Skin of body (tissue), 2 donors: ENCODE measurements around the gene NDUFAF3. TPM values are rescaled to one million over a fixed set of nuclear protein-coding genes. Genes with fewer than 3 reads are reported as not detected.

Experiments used
- DNase-seq: peaks from one replicate; lab custom pipeline; 2025; lab: John Stamatoyannopoulos, UW
- total RNA-seq: library from RNA; depleted of rRNA; stranded (reverse); fragments of >200 nt; gene quantifications from one replicate; pipeline ENCODE4 v1.2.3, GENCODE V29; 2014

The NDUFAF3 gene
- total RNA-seq, 1 donor from 2014 or later = 23.4 TPM

DNA sequence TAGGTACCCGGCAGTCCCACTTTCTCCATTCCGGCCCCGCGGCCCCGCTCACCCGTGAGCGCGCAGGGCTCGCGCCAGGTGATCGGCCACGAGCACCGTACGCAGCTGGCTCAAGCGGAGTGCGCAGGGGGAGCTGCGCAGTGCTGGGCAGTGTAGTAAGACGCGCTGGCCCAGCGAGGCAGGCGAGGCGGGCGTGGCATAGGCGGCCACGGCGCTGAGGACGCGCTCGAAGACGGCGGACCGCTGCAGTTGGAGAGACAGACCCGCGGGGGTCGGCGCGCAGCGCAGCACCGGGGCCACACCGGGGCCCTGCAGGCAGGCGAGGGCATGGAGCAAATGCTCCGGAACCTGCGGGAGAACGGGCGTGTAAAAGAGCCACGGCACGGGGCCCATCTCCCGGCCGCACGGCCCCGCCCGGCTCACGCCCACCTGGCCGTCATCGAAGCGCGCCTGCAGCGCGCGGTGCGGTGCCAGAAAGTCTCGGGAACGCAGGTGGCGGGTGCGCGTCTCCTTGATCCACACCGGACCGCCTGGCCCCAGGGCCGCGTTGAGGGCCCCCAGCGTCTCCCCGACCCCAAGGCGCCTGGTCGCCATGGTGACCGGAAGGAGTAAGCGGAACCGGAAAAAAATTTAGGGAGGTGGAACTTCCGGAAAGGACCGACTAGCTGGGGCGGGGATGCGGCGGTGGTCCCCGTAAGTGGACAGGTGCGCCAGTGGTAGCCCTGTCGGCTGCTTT lies 3.8 kb upstream of the NDUFAF3 start, which contains the start of gene DALRD3:
TSS of gene DALRD3 (minus strand) at position 610 of the 736 bp plus-strand sequence. CDS start at position 594, 16 bp downstream.
- DNase-seq = no peak

- DNase-seq = no peak
Measured at GRCh38 chr3:49018707-49019006, 3.3 kb upstream of the NDUFAF3 start.

GRCh38 chr3:49019941-49020329 lies 2.0 kb upstream of the NDUFAF3 start:
- no peak for DNase-seq

DNA sequence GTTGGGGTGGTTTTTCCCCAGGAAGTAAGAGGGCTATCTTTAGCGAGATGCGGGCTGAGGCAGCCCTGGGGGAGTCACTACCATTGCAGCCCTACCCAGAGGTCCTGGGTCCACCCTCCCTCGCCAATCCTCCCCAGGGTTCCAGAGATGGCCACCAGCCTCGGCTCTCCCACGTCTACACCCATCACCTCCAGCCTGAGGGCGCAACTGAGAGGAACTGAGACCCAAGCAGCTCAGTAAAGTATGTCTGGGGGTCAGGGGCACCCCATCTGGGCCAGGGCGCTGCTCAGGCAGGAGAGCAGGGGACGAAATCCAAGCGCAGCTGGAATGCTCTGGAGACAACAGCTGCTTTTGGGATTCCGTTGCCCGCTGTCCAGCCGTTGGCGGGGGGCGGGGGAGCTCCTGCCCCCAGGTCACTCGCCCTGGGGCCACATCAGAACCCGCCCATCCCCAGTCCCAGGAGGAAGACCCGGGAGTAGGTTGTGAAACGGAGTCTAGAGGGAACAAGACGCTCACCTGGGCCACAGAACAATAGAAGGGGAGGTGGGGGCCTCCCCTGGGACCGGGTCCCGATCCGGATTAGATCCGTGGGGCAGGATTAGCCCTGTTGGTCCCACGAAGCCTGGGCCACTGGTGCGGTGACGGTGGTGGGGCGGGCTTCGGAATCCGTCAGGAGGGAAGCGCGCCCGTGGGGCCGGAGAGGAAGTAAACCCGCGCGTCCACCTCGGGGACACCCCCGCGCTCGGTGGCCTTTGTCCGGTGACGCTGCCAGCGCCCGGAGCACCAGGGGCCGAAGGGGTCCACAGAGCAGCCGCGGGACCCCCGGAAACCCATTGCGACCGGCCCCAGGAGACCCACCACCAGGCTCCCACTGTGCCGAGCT lies 1.4 kb upstream of the NDUFAF3 start:
- DNase-seq = no peak

DNA sequence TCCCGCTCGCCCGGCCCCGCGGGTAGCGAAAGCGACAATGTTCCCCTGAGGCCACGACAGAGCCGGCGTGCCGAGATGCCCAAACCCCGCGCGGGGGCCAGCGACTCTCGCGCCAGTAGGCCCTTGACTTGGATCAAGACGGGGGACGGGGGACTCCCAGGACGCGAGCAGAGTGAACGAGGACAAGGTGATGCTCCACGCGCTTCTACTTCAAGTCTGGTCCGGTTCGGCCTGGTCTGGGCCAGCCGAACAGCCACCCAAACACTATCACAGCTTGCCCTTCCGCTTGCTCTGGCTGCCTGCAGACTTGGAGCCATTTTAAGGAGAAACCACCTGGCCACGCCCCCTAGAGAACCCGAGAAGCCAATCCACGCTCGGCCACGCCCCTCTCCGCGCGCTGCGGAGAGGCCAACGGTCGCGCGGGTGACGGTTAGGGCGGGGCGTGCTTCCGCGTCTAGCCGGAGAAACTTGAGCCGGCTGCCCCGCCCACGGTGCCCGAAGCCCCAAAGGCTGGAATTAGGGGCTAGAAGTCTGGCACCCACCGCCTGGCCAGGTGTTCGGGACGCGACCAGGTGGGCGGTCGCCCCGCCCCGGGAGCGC lies 608 bp upstream of the NDUFAF3 start:
- DNase-seq = peak; percentile 95

DNA sequence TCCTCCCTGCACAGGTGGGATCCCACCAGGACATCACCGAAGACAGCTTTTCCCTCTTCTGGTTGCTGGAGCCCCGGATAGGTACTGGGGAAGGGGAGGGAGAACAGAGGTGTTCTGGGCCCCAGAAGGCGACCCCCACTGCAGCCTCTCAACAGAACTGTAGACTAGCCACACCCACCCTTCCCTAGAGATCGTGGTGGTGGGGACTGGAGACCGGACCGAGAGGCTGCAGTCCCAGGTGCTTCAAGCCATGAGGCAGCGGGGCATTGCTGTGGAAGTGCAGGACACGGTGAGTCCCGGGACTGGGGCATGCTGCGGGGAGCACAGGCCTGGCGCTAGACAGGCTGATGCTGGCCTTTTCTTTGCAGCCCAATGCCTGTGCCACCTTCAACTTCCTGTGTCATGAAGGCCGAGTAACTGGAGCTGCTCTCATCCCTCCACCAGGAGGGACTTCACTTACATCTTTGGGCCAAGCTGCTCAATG lies 809 bp downstream of the NDUFAF3 start:
- no peak for DNase-seq

DNA sequence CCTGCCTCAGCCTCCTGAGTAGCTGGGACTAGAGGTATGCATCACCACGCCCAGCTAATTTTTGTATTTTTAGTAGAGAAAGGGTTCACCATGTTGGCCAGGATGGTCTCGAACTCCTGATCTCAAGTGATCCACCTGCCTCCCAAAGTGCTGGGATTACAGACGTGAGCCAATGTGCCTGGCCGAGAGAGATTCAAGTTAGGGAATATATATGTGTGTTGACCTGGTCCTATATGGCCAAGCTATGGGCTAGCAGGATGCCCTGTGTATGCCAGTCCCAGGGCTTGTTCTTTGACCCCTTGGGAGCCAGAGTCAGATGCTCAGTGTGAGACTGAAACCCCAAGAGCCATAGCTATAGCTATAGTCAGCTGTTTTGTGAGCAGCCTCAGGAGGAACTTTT lies 1.9 kb downstream of the NDUFAF3 start:
- no peak for DNase-seq

GRCh38 chr3:49024449-49024848 lies 2.5 kb downstream of the NDUFAF3 start:
- no peak for DNase-seq

GRCh38 chr3:49025005-49025792 lies 3.3 kb downstream of the NDUFAF3 start:
- no peak for DNase-seq

- DNase-seq = no peak
Measured at GRCh38 chr3:49025793-49026520, 4.0 kb downstream of the NDUFAF3 start.

GRCh38 chr3:49026536-49026935 lies 4.6 kb downstream of the NDUFAF3 start:
- no peak for DNase-seq

DNA sequence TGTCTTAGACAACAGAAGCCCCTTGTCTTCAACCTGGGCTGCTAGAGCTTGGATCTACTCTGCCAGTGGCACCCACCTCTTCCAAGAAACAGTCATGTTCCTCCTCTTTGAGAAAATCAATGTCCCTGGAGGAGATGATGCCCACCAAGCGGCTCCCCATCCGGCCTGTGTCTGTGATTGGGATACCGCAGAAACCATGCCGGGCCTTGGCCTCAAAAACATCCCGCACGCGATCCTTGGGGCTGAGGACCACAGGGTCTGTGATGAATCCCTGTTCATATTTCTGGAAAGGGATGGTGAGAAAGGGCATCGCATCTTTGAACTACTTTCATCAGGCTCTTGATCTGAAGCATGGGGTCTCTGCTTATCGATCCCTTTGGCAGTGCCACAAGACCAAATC lies 5.7 kb downstream of the NDUFAF3 start:
- DNase-seq = no peak

GRCh38 chr3:49028298-49028672 lies 6.4 kb downstream of the NDUFAF3 start:
- no peak for DNase-seq

- DNase-seq = peak; percentile 90
Measured at GRCh38 chr3:49028673-49029562, 7.0 kb downstream of the NDUFAF3 start, which contains the start of gene IMPDH2. TSS of gene IMPDH2 (minus strand) at chr3:49029398. CDS start at chr3:49029350, 48 bp downstream.

DNA sequence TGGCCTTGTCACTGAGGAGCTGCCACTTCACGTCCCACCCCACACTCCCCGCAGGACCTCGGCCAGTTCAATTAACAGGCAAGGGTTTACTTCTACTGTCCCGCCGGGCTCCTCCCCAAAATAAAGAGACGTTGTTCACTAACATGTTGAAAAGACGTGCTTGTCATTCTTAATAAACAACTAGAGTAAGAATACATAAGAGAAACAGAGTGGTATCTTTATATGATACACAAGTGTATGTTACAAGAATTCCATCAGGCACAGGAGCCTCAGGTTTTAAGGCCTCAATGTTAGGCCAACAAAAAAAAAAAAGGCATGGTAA lies 7.6 kb downstream of the NDUFAF3 start:
- DNase-seq = no peak

GRCh38 chr3:49030321-49030720 lies 8.4 kb downstream of the NDUFAF3 start:
- no peak for DNase-seq

DNA sequence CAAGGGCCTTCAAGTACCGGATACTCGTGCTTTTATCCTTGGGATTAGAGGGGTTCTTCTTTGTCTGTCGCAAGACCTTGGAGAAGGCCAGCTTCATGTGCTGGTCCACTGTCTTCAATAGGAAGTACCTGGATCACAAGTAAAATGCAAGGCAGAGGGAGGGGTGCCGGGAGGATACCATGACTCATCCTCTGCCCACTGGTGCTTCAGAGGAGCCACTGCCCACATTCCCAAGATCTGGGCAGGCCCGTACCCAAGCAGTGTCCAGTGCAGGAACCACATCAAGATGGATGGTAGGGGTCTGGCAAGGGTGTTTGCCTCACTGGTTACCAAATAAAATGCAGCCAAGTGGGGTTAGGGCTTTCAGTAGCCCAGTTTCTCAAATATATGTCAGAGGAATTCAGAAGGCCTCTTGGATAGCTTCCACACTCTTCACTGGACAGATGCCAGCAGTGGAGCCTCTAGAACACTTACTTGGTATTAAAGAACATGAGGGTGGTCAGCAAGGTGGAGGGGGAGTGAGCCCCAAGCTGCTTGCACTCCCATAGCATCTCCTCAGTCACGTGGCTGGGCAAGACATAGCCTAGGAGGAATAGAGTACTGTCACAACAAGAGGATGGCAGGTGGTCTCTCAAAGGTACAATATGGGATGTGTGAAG lies 10.9 kb downstream of the NDUFAF3 start:
- DNase-seq = no peak

DNA sequence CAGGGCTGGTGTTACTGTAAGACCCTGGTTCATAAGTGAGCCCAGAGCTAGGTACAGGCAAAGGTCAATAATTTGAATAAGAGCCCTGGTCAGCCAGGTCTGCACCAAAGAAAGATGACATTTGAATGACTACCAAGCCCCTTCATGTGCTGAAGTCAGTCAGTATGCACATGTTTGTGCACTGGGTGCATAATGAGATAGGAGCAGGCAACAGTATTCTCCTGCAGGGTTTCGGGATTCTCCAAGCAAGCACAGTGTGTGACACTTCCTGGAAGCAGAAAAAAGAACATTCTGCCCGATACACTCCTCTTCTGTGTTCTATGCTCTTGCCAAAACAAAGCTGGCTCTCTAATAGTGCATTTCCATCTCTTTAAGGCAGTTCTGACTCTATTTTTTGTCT lies 12.7 kb downstream of the NDUFAF3 start:
- no peak for DNase-seq

- DNase-seq = no peak
Measured at GRCh38 chr3:49035281-49035680, 13.4 kb downstream of the NDUFAF3 start.
